Measurements from ENCODE around the gene RAB41. TPM values are rescaled to one million over a fixed set of nuclear protein-coding genes. Genes with fewer than 3 reads are reported as not detected.
"Not testable (repeated sequence)": the region's sequence is repeated elsewhere in the genome, so short reads cannot be mapped to it uniquely, and the experiment has no call there.

Gene RAB41
- total RNA-seq = not detected

GRCh38 chrX:70281951-70282350 is at the start of gene RAB41:
RAB41 (plus strand) TSS chrX:70282172; CDS start chrX:70282218, 46 bp downstream.
- H3K4me1 Mint-ChIP-seq (ENCODE audit: low read depth) = no peaks in the 10 kb centered on the region
- H3K9me3 Mint-ChIP-seq = no peaks in the 10 kb centered on the region
- H3K36me3 Mint-ChIP-seq (ENCODE audit: low read depth) = peaks cover 18% of the 10 kb centered on the region
- no peaks in the 10 kb centered on the region for H3K27me3 Mint-ChIP-seq (ENCODE audit: low read depth)
- no peak within 1 kb of the TSS for H3K27ac Mint-ChIP-seq
- CTCF ChIA-PET = no interaction called here
- DNase-seq = no peak
- no peak within 1 kb of the TSS for H3K4me3 Mint-ChIP-seq
- intact Hi-C loops (cut with micrococcal nuclease) = no loop called here

GRCh38 chrX:70234355-70234754 is 47.6 kb upstream of the RAB41 start, which contains the start of gene AWAT1:
AWAT1 (plus strand) TSS chrX:70234655; CDS start chrX:70234696, 41 bp downstream.
- DNase-seq = no peak
- Mint-ChIP-seq H3K9me3 (no peaks in the 10 kb centered on the region), H3K27ac (no peak within 1 kb of the TSS), H3K4me3 (no peak within 1 kb of the TSS), H3K27me3 (ENCODE audit: low read depth) (no peaks in the 10 kb centered on the region), H3K4me1 (ENCODE audit: low read depth) (peaks cover 14% of the 10 kb centered on the region), H3K36me3 (ENCODE audit: low read depth) (no peaks in the 10 kb centered on the region)
- CTCF ChIA-PET = no interaction called here
- intact Hi-C loops (cut with micrococcal nuclease) = no loop called here

GRCh38 chrX:70240751-70241150 is 41.2 kb upstream of the RAB41 start:
- intact Hi-C loops (cut with micrococcal nuclease) = no loop called here
- Mint-ChIP-seq H3K36me3 (ENCODE audit: low read depth) (no peaks in the 10 kb centered on the region), H3K27ac (no peak overlapping the region), H3K4me3 (no peak overlapping the region), H3K27me3 (ENCODE audit: low read depth) (no peaks in the 10 kb centered on the region), H3K9me3 (no peaks in the 10 kb centered on the region), H3K4me1 (ENCODE audit: low read depth) (peaks cover 9% of the 10 kb centered on the region)
- no peak for DNase-seq
- CTCF ChIA-PET = interaction anchor here (1.4 kb wide), 1 partner anchor 13 kb away, joined by 3 read pairs; no protein-coding TSS in a partner anchor

GRCh38 chrX:70241501-70241900 is 40.5 kb upstream of the RAB41 start:
- no peaks in the 10 kb centered on the region for H3K9me3 Mint-ChIP-seq
- intact Hi-C loops (cut with micrococcal nuclease) = no loop called here
- H3K4me1 Mint-ChIP-seq (ENCODE audit: low read depth) = peaks cover 9% of the 10 kb centered on the region
- no peak for DNase-seq
- CTCF ChIA-PET = interaction anchor here (1.4 kb wide), 1 partner anchor 12 kb away, joined by 3 read pairs; no protein-coding TSS in a partner anchor
- H3K4me3 Mint-ChIP-seq = no peak overlapping the region
- H3K36me3 Mint-ChIP-seq (ENCODE audit: low read depth) = no peaks in the 10 kb centered on the region
- no peaks in the 10 kb centered on the region for H3K27me3 Mint-ChIP-seq (ENCODE audit: low read depth)
- no peak overlapping the region for H3K27ac Mint-ChIP-seq

GRCh38 chrX:70243601-70244000 is 38.4 kb upstream of the RAB41 start:
- intact Hi-C loops (cut with micrococcal nuclease); H3K36me3 Mint-ChIP-seq (ENCODE audit: low read depth); H3K4me1 Mint-ChIP-seq (ENCODE audit: low read depth); H3K27me3 Mint-ChIP-seq (ENCODE audit: low read depth); H3K27ac Mint-ChIP-seq; H3K9me3 Mint-ChIP-seq; DNase-seq; CTCF ChIA-PET; H3K4me3 Mint-ChIP-seq: not testable (repeated sequence)

- no peaks in the 10 kb centered on the region for H3K9me3 Mint-ChIP-seq
- CTCF ChIA-PET = no interaction called here
Observed at GRCh38 chrX:70244881-70245280, 37.1 kb upstream of the RAB41 start.

GRCh38 chrX:70247252-70247651 is 34.7 kb upstream of the RAB41 start:
- Mint-ChIP-seq H3K4me1 (ENCODE audit: low read depth) (no peaks in the 10 kb centered on the region), H3K27me3 (ENCODE audit: low read depth) (no peaks in the 10 kb centered on the region), H3K4me3 (no peak overlapping the region), H3K9me3 (no peaks in the 10 kb centered on the region), H3K36me3 (ENCODE audit: low read depth) (no peaks in the 10 kb centered on the region), H3K27ac (no peak overlapping the region)
- intact Hi-C loops (cut with micrococcal nuclease) = no loop called here
- CTCF ChIA-PET = no interaction called here
- no peak for DNase-seq

More at GRCh38 chrX:70244881-70245280, 37.1 kb upstream of the RAB41 start:
- Mint-ChIP-seq H3K27ac (no peak overlapping the region), H3K27me3 (ENCODE audit: low read depth) (no peaks in the 10 kb centered on the region), H3K36me3 (ENCODE audit: low read depth) (no peaks in the 10 kb centered on the region), H3K4me1 (ENCODE audit: low read depth) (no peaks in the 10 kb centered on the region), H3K4me3 (no peak overlapping the region)
- no peak for DNase-seq
- intact Hi-C loops (cut with micrococcal nuclease) = no loop called here

GRCh38 chrX:70252491-70252890 is 29.5 kb upstream of the RAB41 start:
- intact Hi-C loops (cut with micrococcal nuclease) = no loop called here
- Mint-ChIP-seq H3K36me3 (ENCODE audit: low read depth) (no peaks in the 10 kb centered on the region), H3K4me1 (ENCODE audit: low read depth) (peaks cover 19% of the 10 kb centered on the region), H3K4me3 (no peak overlapping the region), H3K27ac (no peak overlapping the region), H3K9me3 (no peaks in the 10 kb centered on the region), H3K27me3 (ENCODE audit: low read depth) (no peaks in the 10 kb centered on the region)
- CTCF ChIA-PET = interaction anchor here (1.6 to 2.0 kb wide), 2 partner anchors 10 to 119 kb away, joined by 4 to 6 read pairs; partner anchors contain the start of gene IGBP1
- DNase-seq = no peak

- Mint-ChIP-seq H3K4me1 (ENCODE audit: low read depth) (peaks cover 19% of the 10 kb centered on the region), H3K27ac (peak overlapping the region; percentile 90), H3K27me3 (ENCODE audit: low read depth) (no peaks in the 10 kb centered on the region), H3K9me3 (no peaks in the 10 kb centered on the region), H3K4me3 (no peak overlapping the region), H3K36me3 (ENCODE audit: low read depth) (no peaks in the 10 kb centered on the region)
- peak; percentile 13 for DNase-seq
- intact Hi-C loops (cut with micrococcal nuclease) = no loop called here
- CTCF ChIA-PET = interaction anchor here (1.3 to 2.0 kb wide), 3 partner anchors 9 to 120 kb away, joined by 3 to 6 read pairs (median 4); partner anchors contain the start of gene IGBP1
Observed at GRCh38 chrX:70253377-70254062, 28.5 kb upstream of the RAB41 start.

- H3K4me1 Mint-ChIP-seq (ENCODE audit: low read depth) = peaks cover 19% of the 10 kb centered on the region
- intact Hi-C loops (cut with micrococcal nuclease) = no loop called here
- no peaks in the 10 kb centered on the region for H3K9me3 Mint-ChIP-seq
- H3K36me3 Mint-ChIP-seq (ENCODE audit: low read depth) = no peaks in the 10 kb centered on the region
- CTCF ChIA-PET = interaction anchor here (1.3 to 2.0 kb wide), 3 partner anchors 9 to 121 kb away, joined by 3 to 6 read pairs (median 4); partner anchors contain the start of gene IGBP1
- no peaks in the 10 kb centered on the region for H3K27me3 Mint-ChIP-seq (ENCODE audit: low read depth)
- DNase-seq = no peak
- no peak overlapping the region for H3K4me3 Mint-ChIP-seq
- peak overlapping the region; percentile 90 for H3K27ac Mint-ChIP-seq
Observed at GRCh38 chrX:70254063-70254400, 27.9 kb upstream of the RAB41 start.

- Mint-ChIP-seq H3K27ac (no peak overlapping the region), H3K4me3 (no peak overlapping the region), H3K9me3 (no peaks in the 10 kb centered on the region), H3K36me3 (ENCODE audit: low read depth) (no peaks in the 10 kb centered on the region), H3K27me3 (ENCODE audit: low read depth) (no peaks in the 10 kb centered on the region), H3K4me1 (ENCODE audit: low read depth) (peaks cover 19% of the 10 kb centered on the region)
- CTCF ChIA-PET = no interaction called here
- intact Hi-C loops (cut with micrococcal nuclease) = no loop called here
- no peak for DNase-seq
Observed at GRCh38 chrX:70254909-70255308, 27.1 kb upstream of the RAB41 start.

- H3K9me3 Mint-ChIP-seq = no peaks in the 10 kb centered on the region
- H3K4me1 Mint-ChIP-seq (ENCODE audit: low read depth) = peaks cover 19% of the 10 kb centered on the region
- no peak for DNase-seq
- H3K27ac Mint-ChIP-seq = no peak overlapping the region
- no peaks in the 10 kb centered on the region for H3K27me3 Mint-ChIP-seq (ENCODE audit: low read depth)
- CTCF ChIA-PET = no interaction called here
- no peaks in the 10 kb centered on the region for H3K36me3 Mint-ChIP-seq (ENCODE audit: low read depth)
- H3K4me3 Mint-ChIP-seq = no peak overlapping the region
- intact Hi-C loops (cut with micrococcal nuclease) = no loop called here
Observed at GRCh38 chrX:70255452-70255851, 26.5 kb upstream of the RAB41 start.
